H9 (cell line): ENCODE results near the gene PARD6G. TPM values are rescaled to one million over a fixed set of nuclear protein-coding genes. Genes with fewer than 3 reads are reported as not detected.
A peak's percentile ranks its signal among the peaks of the same experiment; 100 is the strongest.

Source experiments
- DNase-seq: peaks from one replicate; pipeline ENCODE4 v3.0.0-alpha.2; 2017
- H2AFZ ChIP-seq: one replicate; pipeline ENCODE4 v1.6.1; 2013; ENCODE audit warnings: mild to moderate bottlenecking, low read length, control low read depth, moderate library complexity
- H2AK5ac ChIP-seq: 2 replicates; pipeline ENCODE4 v1.6.1; 2013; ENCODE audit warnings: low read length, control low read depth, mixed read lengths; ENCODE audit not compliant: insufficient read length
- H2BK120ac ChIP-seq: one replicate; pipeline ENCODE4 v1.6.1; 2013; ENCODE audit warnings: low read depth, mild to moderate bottlenecking, low read length, control low read depth, inconsistent platforms; ENCODE audit not compliant: poor library complexity, severe bottlenecking
- H2BK12ac ChIP-seq: 2 replicates; pipeline ENCODE4 v1.6.1; 2013; ENCODE audit warnings: low read length, control low read depth, mixed read lengths, low read depth; ENCODE audit not compliant: insufficient read length
- H2BK15ac ChIP-seq: 2 replicates; pipeline ENCODE4 v1.6.1; 2013; ENCODE audit warnings: low read depth, low read length, control low read depth
- H2BK20ac ChIP-seq: one replicate; pipeline ENCODE4 v1.6.1; 2013; ENCODE audit warnings: low read depth, mild to moderate bottlenecking, low read length, control low read depth, inconsistent platforms; ENCODE audit not compliant: poor library complexity, severe bottlenecking
- H2BK5ac ChIP-seq: 2 replicates; pipeline ENCODE4 v1.6.1; 2013; ENCODE audit warnings: low read length, control low read depth, mixed read lengths; ENCODE audit not compliant: insufficient read length
- H3K14ac ChIP-seq: 2 replicates; pipeline ENCODE4 v1.6.1; 2013; ENCODE audit warnings: low read length, control low read depth; ENCODE audit not compliant: insufficient read depth
- H3K18ac ChIP-seq: 2 replicates; pipeline ENCODE4 v1.6.1; 2013; ENCODE audit warnings: low read depth, mild to moderate bottlenecking, mixed read lengths, low read length, control low read depth; ENCODE audit not compliant: insufficient read length
- H3K23ac ChIP-seq: 2 replicates; pipeline ENCODE4 v1.6.1; 2013; ENCODE audit warnings: low read length, control low read depth, mixed read lengths, low read depth; ENCODE audit not compliant: insufficient read length
- H3K23me2 ChIP-seq: 2 replicates; pipeline ENCODE4 v1.6.1; 2013; ENCODE audit warnings: low read depth, mild to moderate bottlenecking, mixed read lengths, low read length, control low read depth; ENCODE audit not compliant: insufficient read length, poor library complexity, severe bottlenecking
- H3K27ac ChIP-seq: 2 replicates; pipeline ENCODE4 v1.5.1; 2013; ENCODE audit warnings: low read length, control low read depth, mixed read lengths, low read depth; ENCODE audit not compliant: insufficient read length
- H3K27me3 ChIP-seq: 2 replicates; pipeline ENCODE4 v1.6.1; 2013; ENCODE audit warnings: low read length, control low read depth, inconsistent platforms; ENCODE audit not compliant: insufficient read depth
- H3K4ac ChIP-seq: 2 replicates; pipeline ENCODE4 v1.6.1; 2013; ENCODE audit warnings: low read depth, mild to moderate bottlenecking, control low read depth, inconsistent platforms, low read length, moderate library complexity
- H3K4me1 ChIP-seq: 2 replicates; pipeline ENCODE4 v1.6.1; 2013; ENCODE audit warnings: low read length, control low read depth, inconsistent platforms; ENCODE audit not compliant: insufficient read depth
- H3K4me2 ChIP-seq: 2 replicates; pipeline ENCODE4 v1.6.1; 2013; ENCODE audit warnings: low read length, control low read depth, mixed read lengths; ENCODE audit not compliant: insufficient read length, insufficient read depth
- H3K56ac ChIP-seq: 2 replicates; pipeline ENCODE4 v1.6.1; 2013; ENCODE audit warnings: low read depth, mild to moderate bottlenecking, mixed read lengths, low read length, control low read depth; ENCODE audit not compliant: insufficient read length
- H3K79me1 ChIP-seq: 2 replicates; pipeline ENCODE4 v1.6.1; 2013; ENCODE audit warnings: low read depth, mild to moderate bottlenecking, moderate library complexity, low read length, control low read depth, inconsistent platforms; ENCODE audit not compliant: insufficient read depth, poor library complexity, severe bottlenecking
- H3K79me2 ChIP-seq: 2 replicates; pipeline ENCODE4 v1.6.1; 2013; ENCODE audit warnings: low read length, control low read depth, inconsistent platforms; ENCODE audit not compliant: insufficient read depth
- H3K9ac ChIP-seq: 2 replicates; pipeline ENCODE4 v1.6.1; 2013; ENCODE audit warnings: low read length, control low read depth, mixed read lengths; ENCODE audit not compliant: insufficient read length; ENCODE audit errors: extremely low read depth
- H3K9me3 ChIP-seq: one replicate; pipeline ENCODE4 v1.6.1; 2013; ENCODE audit warnings: low read depth, low read length, inconsistent platforms; ENCODE audit not compliant: control insufficient read depth
- H3T11ph ChIP-seq: one replicate; pipeline ENCODE4 v1.6.1; 2013; ENCODE audit warnings: mild to moderate bottlenecking, low read length, control low read depth, inconsistent platforms
- H4K20me1 ChIP-seq: one replicate; pipeline ENCODE4 v1.6.1; 2013; ENCODE audit not compliant: control insufficient read depth, insufficient read length, insufficient read depth
- H4K5ac ChIP-seq: 2 replicates; pipeline ENCODE4 v1.6.1; 2013; ENCODE audit warnings: low read depth, mild to moderate bottlenecking, mixed read lengths, low read length, control low read depth; ENCODE audit not compliant: insufficient read length
- H4K8ac ChIP-seq: replicated peaks from 2 replicates; pipeline ENCODE4 v1.6.1; 2013; ENCODE audit warnings: low read length, control low read depth, mixed read lengths, low read depth; ENCODE audit not compliant: insufficient read length
- H4K91ac ChIP-seq: 2 replicates; pipeline ENCODE4 v1.6.1; 2013; ENCODE audit warnings: low read depth, mild to moderate bottlenecking, moderate library complexity, mixed read lengths, low read length, control low read depth; ENCODE audit not compliant: insufficient read length
- H3K27ac Mint-ChIP-seq, 3 experiments: 2 replicates in 2 of 3; 3 replicates in 1 of 3; pipeline ENCODE4 v1.8.0; 2020 to 2021; ENCODE audit warnings: mixed read lengths in 3 of 3, mild to moderate bottlenecking in 1 of 3, moderate library complexity in 1 of 3
- H3K27me3 Mint-ChIP-seq: 2 replicates; pipeline ENCODE4 v1.8.0; 2021; ENCODE audit warnings: low read depth, mild to moderate bottlenecking, moderate library complexity, mixed read lengths
- H3K36me3 Mint-ChIP-seq, 3 experiments: 2 replicates in 2 of 3; 3 replicates in 1 of 3; pipeline ENCODE4 v1.8.0; 2020 to 2021; ENCODE audit warnings: low read depth in 3 of 3, mixed read lengths in 3 of 3; ENCODE audit not compliant: insufficient read depth in 1 of 3
- H3K4me1 Mint-ChIP-seq, 2 experiments: 2 replicates each; pipeline ENCODE4 v1.8.0; 2020; ENCODE audit warnings: mixed read lengths in 2 of 2
- H3K4me3 Mint-ChIP-seq, 2 experiments: 2 replicates in 1 of 2; 3 replicates in 1 of 2; pipeline ENCODE4 v1.8.0; 2020 to 2021; ENCODE audit warnings: mild to moderate bottlenecking in 2 of 2, mixed read lengths in 2 of 2, moderate library complexity in 1 of 2
- H3K9me3 Mint-ChIP-seq, 2 experiments: 2 replicates in 1 of 2; 3 replicates in 1 of 2; pipeline ENCODE4 v1.8.0; 2020; ENCODE audit warnings: mild to moderate bottlenecking in 2 of 2, mixed read lengths in 2 of 2, moderate library complexity in 1 of 2
- WGBS: extraction: QIAGEN DNeasy Blood & Tissue Kit; methylation state at CpG from one replicate; pipeline ENCODE4 v1.1.7; 2013; ENCODE audit warnings: missing lambda C conversion rate, low lambda C conversion rate, mixed read lengths; ENCODE audit not compliant: insufficient read length; ENCODE audit errors: extremely low coverage; 5-methylcytosine and 5-hydroxymethylcytosine counted together
- total RNA-seq: library from RNA; stranded (reverse); gene quantifications from 2 replicates; pipeline ENCODE4 v1.2.1, GENCODE V29; 2021
- TF ChIP-seq, protein P1 (sequence below): fragments of 200-600 bp; sonication (generic); conservative IDR thresholded peaks from 3 replicates; pipeline ENCODE4 v1.8.0; 2021; ENCODE audit warnings: antibody characterized with exemption, mild to moderate bottlenecking

Gene PARD6G
- total RNA-seq, 1 experiment from 2014 or later = 11.2 TPM

DNA sequence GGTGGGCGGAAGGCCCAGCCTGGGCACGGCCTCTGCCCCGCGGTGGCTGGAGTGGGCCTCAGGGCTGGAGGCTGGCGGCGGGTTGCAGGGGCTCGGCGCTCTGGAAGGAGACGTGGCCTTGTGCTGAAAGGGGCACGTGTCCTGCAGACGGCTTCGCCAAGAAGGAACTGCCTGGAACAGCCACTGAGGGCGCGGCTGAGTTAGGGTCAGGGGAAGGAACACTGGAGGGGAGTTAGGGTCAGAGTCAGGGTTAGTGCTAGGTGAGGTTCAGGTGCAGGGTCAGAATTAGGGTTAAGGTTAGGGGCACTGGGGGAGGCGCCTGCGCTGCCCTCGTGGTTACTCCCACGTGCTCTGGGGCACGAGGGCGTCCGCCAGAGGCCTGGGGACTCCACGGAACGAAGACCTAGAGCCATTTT, 139.2 kb downstream of the PARD6G start:
- H3K9ac ChIP-seq = no peak overlapping the region
- TF ChIP-seq, protein P1, sequence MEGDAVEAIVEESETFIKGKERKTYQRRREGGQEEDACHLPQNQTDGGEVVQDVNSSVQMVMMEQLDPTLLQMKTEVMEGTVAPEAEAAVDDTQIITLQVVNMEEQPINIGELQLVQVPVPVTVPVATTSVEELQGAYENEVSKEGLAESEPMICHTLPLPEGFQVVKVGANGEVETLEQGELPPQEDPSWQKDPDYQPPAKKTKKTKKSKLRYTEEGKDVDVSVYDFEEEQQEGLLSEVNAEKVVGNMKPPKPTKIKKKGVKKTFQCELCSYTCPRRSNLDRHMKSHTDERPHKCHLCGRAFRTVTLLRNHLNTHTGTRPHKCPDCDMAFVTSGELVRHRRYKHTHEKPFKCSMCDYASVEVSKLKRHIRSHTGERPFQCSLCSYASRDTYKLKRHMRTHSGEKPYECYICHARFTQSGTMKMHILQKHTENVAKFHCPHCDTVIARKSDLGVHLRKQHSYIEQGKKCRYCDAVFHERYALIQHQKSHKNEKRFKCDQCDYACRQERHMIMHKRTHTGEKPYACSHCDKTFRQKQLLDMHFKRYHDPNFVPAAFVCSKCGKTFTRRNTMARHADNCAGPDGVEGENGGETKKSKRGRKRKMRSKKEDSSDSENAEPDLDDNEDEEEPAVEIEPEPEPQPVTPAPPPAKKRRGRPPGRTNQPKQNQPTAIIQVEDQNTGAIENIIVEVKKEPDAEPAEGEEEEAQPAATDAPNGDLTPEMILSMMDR = no peak
- no peak overlapping the region for H3K56ac ChIP-seq
- no peak overlapping the region for H2AFZ ChIP-seq
- H2BK15ac ChIP-seq = no peak overlapping the region
- no peak overlapping the region for H4K91ac ChIP-seq
- H3K27ac ChIP-seq = no peak overlapping the region
- Mint-ChIP-seq H3K36me3 (peaks cover 5 to 6% (median 5%) of the 10 kb centered on the region in 3 experiments), H3K4me3 (peak overlapping the region; percentile 65 to 66), H3K27me3 (no peaks in the 10 kb centered on the region), H3K9me3 (no peaks in the 10 kb centered on the region), H3K27ac (no peak overlapping the region), H3K4me1 (peaks cover 65 to 67% of the 10 kb centered on the region in 2 experiments)
- peaks cover 2% of the 10 kb centered on the region for H4K20me1 ChIP-seq
- no peak overlapping the region for H2BK12ac ChIP-seq
- H3K4ac ChIP-seq = no peak overlapping the region
- no peaks in the 10 kb centered on the region for H3K23me2 ChIP-seq
- H3K18ac ChIP-seq = no peak overlapping the region
- H2AK5ac ChIP-seq = no peak overlapping the region
- no peak overlapping the region for H4K8ac ChIP-seq
- no peak overlapping the region for H3K23ac ChIP-seq
- no peak overlapping the region for H2BK20ac ChIP-seq
- no peak overlapping the region for H4K5ac ChIP-seq
- no peak for DNase-seq
- H3K4me2 ChIP-seq = no peak overlapping the region
- no peaks in the 10 kb centered on the region for H3K79me1 ChIP-seq
- H3T11ph ChIP-seq = no peak overlapping the region
- H3K79me2 ChIP-seq = peaks cover 22% of the 10 kb centered on the region
- H3K4me1 ChIP-seq = peaks cover 15% of the 10 kb centered on the region; the same call in 1 of the 2 replicates
- H2BK120ac ChIP-seq = no peak overlapping the region
- H2BK5ac ChIP-seq = no peak overlapping the region
- no peaks in the 10 kb centered on the region for H3K27me3 ChIP-seq
- no CpG with 5 or more reads among the region's 23 CpGs for WGBS
- no peak overlapping the region for H3K14ac ChIP-seq
- no peaks in the 10 kb centered on the region for H3K9me3 ChIP-seq
